HepG2 (cell line): ENCODE measurements around the gene PAPPA2. TPM values are rescaled to one million over a fixed set of nuclear protein-coding genes. Genes with fewer than 3 reads are reported as not detected.

ENCODE experiments used
- ATAC-seq: fragments of 200-7000 bp; cut with Tn5 transposase; 3 replicates; pipeline ENCODE4 v1.9.1; 2020; ENCODE audit warnings: mild to moderate bottlenecking, moderate library complexity
- BruUV-seq: library from RNA; stranded (reverse); fragments of 400-500 nt; replicated peaks from 2 replicates; lab custom pipeline; 2021; lab: Mats Ljungman, UMichigan
- CTCF ChIA-PET: fragments of 300-600 bp; formaldehyde crosslinking; extraction: SDS; loops from one replicate; lab custom pipeline; 2021; ENCODE audit warnings: low total read pairs, inconsistent platforms, low intra/inter-chr PET ratio; lab: Yijun Ruan, JAX
- POLR2A ChIA-PET: fragments of 350-600 bp; sonication (Branson Sonifier 250); formaldehyde crosslinking; loops from one replicate; lab custom pipeline; 2020; ENCODE audit warnings: antibody characterized with exemption, inconsistent platforms; lab: Yijun Ruan, JAX
- DNase-seq: peaks from one replicate; pipeline ENCODE4 v3.0.0-alpha.2; 2015; ENCODE audit warnings: low spot score
- FAIRE-seq: peaks from 3 replicates; lab custom pipeline; 2011; peaks lifted over from hg19 to GRCh38; lab: Jason Lieb, UNC
- H2AFZ ChIP-seq: one replicate; pipeline ENCODE4 v1.6.1; 2011; ENCODE audit warnings: low read length, inconsistent platforms
- H3K27ac ChIP-seq: fragments of 300-600 bp; 3 replicates; pipeline ENCODE4 v1.8.0; 2011; ENCODE audit warnings: mixed run types, mild to moderate bottlenecking, mixed read lengths, low read length, inconsistent platforms; ENCODE audit not compliant: insufficient read depth; ENCODE audit errors: extremely low read length
- H3K27me3 ChIP-seq, 2 experiments: fragments of 200-600 bp in 1 of 2; 2 replicates in 1 of 2; 3 replicates in 1 of 2; pipeline versions ENCODE4 v1.6.0 to v1.8.0; 2011; ENCODE audit warnings: low read length in 2 of 2, mild to moderate bottlenecking in 2 of 2, moderate library complexity in 2 of 2, inconsistent platforms in 1 of 2; ENCODE audit not compliant: insufficient read depth in 2 of 2, control insufficient read depth in 1 of 2
- H3K36me3 ChIP-seq, 2 experiments: fragments of 200-600 bp in 1 of 2; replicated peaks in 1 of 2; 2 replicates in 1 of 2; 3 replicates in 1 of 2; pipeline versions ENCODE4 v1.5.1 to v1.8.0; 2011; ENCODE audit warnings: low read length in 2 of 2, inconsistent platforms in 1 of 2; ENCODE audit not compliant: insufficient read depth in 2 of 2, control insufficient read depth in 1 of 2
- H3K4me1 ChIP-seq: 2 replicates; pipeline ENCODE4 v1.5.1; 2012; ENCODE audit warnings: low read length, inconsistent platforms; ENCODE audit not compliant: insufficient read depth
- H3K4me2 ChIP-seq: 2 replicates; pipeline ENCODE4 v1.6.0; 2011; ENCODE audit warnings: low read depth, low read length, inconsistent platforms
- H3K4me3 ChIP-seq, 3 experiments: fragments of 200-600 bp in 1 of 3; sonication (generic), shearing (Covaris generic) in 1 of 3; replicated peaks in 1 of 3; 2 replicates each; pipeline ENCODE4 v1.5.1; 2011 to 2016; ENCODE audit warnings: low read length in 3 of 3, inconsistent platforms in 2 of 3, low read depth in 2 of 3, mild to moderate bottlenecking in 2 of 3, control low read depth in 1 of 3, mixed read lengths in 1 of 3; ENCODE audit not compliant: insufficient read depth in 1 of 3
- H3K79me2 ChIP-seq: one replicate; pipeline ENCODE4 v1.6.1; 2011; ENCODE audit warnings: low read length, inconsistent platforms; ENCODE audit not compliant: insufficient read depth
- H3K9ac ChIP-seq: 2 replicates; pipeline ENCODE4 v1.6.0; 2011; ENCODE audit warnings: mild to moderate bottlenecking, low read depth, low read length, inconsistent platforms; ENCODE audit not compliant: insufficient read depth
- H3K9me3 ChIP-seq: 2 replicates; pipeline ENCODE4 v1.5.1; 2012; ENCODE audit warnings: mild to moderate bottlenecking, low read length
- H4K20me1 ChIP-seq: 2 replicates; pipeline ENCODE4 v1.6.0; 2011; ENCODE audit warnings: inconsistent platforms, mild to moderate bottlenecking, low read length, moderate library complexity; ENCODE audit not compliant: insufficient read depth
- ATF6 ChIP-seq: sonication (generic); formaldehyde crosslinking; conservative IDR thresholded peaks from 2 replicates; pipeline ENCODE4 v1.4.0; 2020; ENCODE audit warnings: missing genetic modification reagents
- GMEB1 ChIP-seq: sonication (generic); formaldehyde crosslinking; IDR thresholded peaks from 2 replicates; pipeline ENCODE4 v1.5.1; 2020; ENCODE audit warnings: missing genetic modification reagents, mild to moderate bottlenecking, borderline replicate concordance
- IRX3 ChIP-seq: sonication (generic); formaldehyde crosslinking; IDR thresholded peaks from 2 replicates; pipeline ENCODE4 v1.8.1; 2023; ENCODE audit warnings: mild to moderate bottlenecking, low read depth, missing genetic modification reagents, borderline replicate concordance
- MLLT10 ChIP-seq: sonication (generic); formaldehyde crosslinking; IDR thresholded peaks from 2 replicates; pipeline ENCODE4 v1.4.0; 2020; ENCODE audit warnings: missing genetic modification reagents
- MTERF4 ChIP-seq: sonication (generic); formaldehyde crosslinking; IDR thresholded peaks from 2 replicates; pipeline ENCODE4 v1.8.0; 2023; ENCODE audit warnings: mild to moderate bottlenecking, missing genetic modification reagents
- NFRKB ChIP-seq: fragments of 450-650 bp; IDR thresholded peaks from 2 replicates; pipeline ENCODE4 v1.6.1; 2017
- NRL ChIP-seq: sonication (generic); formaldehyde crosslinking; IDR thresholded peaks from 2 replicates; pipeline ENCODE4 v1.5.0; 2020; ENCODE audit warnings: missing genetic modification reagents, mild to moderate bottlenecking, moderate library complexity, borderline replicate concordance
- PHB2 ChIP-seq: fragments of 450-650 bp; IDR thresholded peaks from 2 replicates; pipeline ENCODE4 v1.6.1; 2018; ENCODE audit not compliant: partially characterized antibody
- RFX1 ChIP-seq: fragments of 450-650 bp; IDR thresholded peaks from 2 replicates; pipeline ENCODE4 v1.6.1; 2017
- SMAD3 ChIP-seq: sonication (generic); formaldehyde crosslinking; IDR thresholded peaks from 2 replicates; pipeline ENCODE4 v1.4.0; 2020; ENCODE audit warnings: missing genetic modification reagents
- TFDP1 ChIP-seq: IDR thresholded peaks from 2 replicates; pipeline ENCODE4 v1.6.1; 2016; ENCODE audit warnings: missing compliant biosample characterization, missing genetic modification reagents, borderline replicate concordance
- TSC22D2 ChIP-seq: sonication (generic); formaldehyde crosslinking; IDR thresholded peaks from 2 replicates; pipeline ENCODE4 v1.5.1; 2020; ENCODE audit warnings: missing genetic modification reagents, mild to moderate bottlenecking, borderline replicate concordance
- ZNF205 ChIP-seq: IDR thresholded peaks from 2 replicates; pipeline ENCODE4 v1.6.1; 2018; ENCODE audit warnings: missing biosample characterization, missing genetic modification reagents
- ZNF552 ChIP-seq: sonication (generic); formaldehyde crosslinking; IDR thresholded peaks from 2 replicates; pipeline ENCODE4 v1.9.0; 2022; ENCODE audit warnings: missing genetic modification reagents, mild to moderate bottlenecking, borderline replicate concordance
- ZNF615 ChIP-seq: sonication (generic); formaldehyde crosslinking; IDR thresholded peaks from 2 replicates; pipeline ENCODE4 v1.5.0; 2020; ENCODE audit warnings: mild to moderate bottlenecking, missing genetic modification reagents, borderline replicate concordance
- WGBS: methylation state at CpG from one replicate; pipeline ENCODE4 v1.1.6; 2017; ENCODE audit warnings: low lambda C conversion rate; 5-methylcytosine and 5-hydroxymethylcytosine counted together
- in situ Hi-C: cut with HindIII; loops from 2 replicates; pipeline ENCODE4 v1.10.0; 2017; ENCODE audit warnings: low pct_unique_long_range_greater_than_20kb; ENCODE audit not compliant: extremely low pct_ligation_motif_present
- intact Hi-C: fragments of 100-400 bp; cut with micrococcal nuclease; formaldehyde crosslinking; loops from one replicate; pipeline ENCODE4 v1.10.0; 2022; ENCODE audit not compliant: unreplicated experiment
- polyA plus RNA-seq, 8 experiments: library from polyadenylated mRNA; depleted of rRNA in 3 of 8; stranded (reverse) in 7 of 8; unstranded in 1 of 8; fragments of >200 nt; fragmentation: Illumina TruSeq in 4 of 8; extraction: Trizol in 4 of 8; gene quantifications; 2 replicates each; pipeline versions ENCODE4 v1.2.1 to v1.2.3, GENCODE V29; 2011 to 2016; ENCODE audit warnings: low read depth in 4 of 8, missing spikeins in 1 of 8, mixed read lengths in 1 of 8; ENCODE audit not compliant: insufficient read depth in 1 of 8
- total RNA-seq, 5 experiments: library from RNA; depleted of rRNA; stranded (reverse); fragments of >200 nt; fragmentation: Illumina TruSeq; extraction: Trizol; gene quantifications; 2 replicates each; pipeline ENCODE4 v1.2.3, GENCODE V29; 2016; ENCODE audit warnings: low read depth in 1 of 5

Gene PAPPA2
- total and polyA plus RNA-seq, 2 of the 13 experiments (the other 11 are each of a cell fraction or from before 2014, with no cell fraction given), result 0.01 TPM; not detected in 1

- H4K20me1 ChIP-seq, result no peaks in the 10 kb centered on the region
- no peaks in the 10 kb centered on the region for H3K36me3 ChIP-seq
- ChIA-PET POLR2A (no interaction called here), CTCF (no interaction called here)
- intact Hi-C loops, result no loop called here
- H3K9me3 ChIP-seq, result no peaks in the 10 kb centered on the region
- H2AFZ ChIP-seq, result no peak overlapping the region
- in situ Hi-C loops, result loop anchor here (10.0 kb wide), 1 partner anchor 277 kb away; no protein-coding TSS in a partner anchor
- no peak overlapping the region for H3K4me3 ChIP-seq
- H3K79me2 ChIP-seq, result no peaks in the 10 kb centered on the region
- BruUV-seq, result no TSS peak
- WGBS, result 0% methylated on average over 1 of the region's 1 CpG
- FAIRE-seq (no peak), ATAC-seq (no peak), DNase-seq (no peak)
- no peak overlapping the region for H3K27ac ChIP-seq
- H3K4me2 ChIP-seq, result no peak overlapping the region
- TF ChIP-seq NRL (CRISPR knock-in tag), result no peak
- TF ChIP-seq ZNF552 (CRISPR knock-in tag), result no peak
- TF ChIP-seq ZNF205, result no peak
- TF ChIP-seq NFRKB, result no peak
- TF ChIP-seq IRX3 (CRISPR knock-in tag), result no peak
- no peak for TF ChIP-seq MLLT10 (CRISPR knock-in tag)
- no peak for TF ChIP-seq MTERF4 (CRISPR knock-in tag)
- no peak for TF ChIP-seq GMEB1
- no peak for TF ChIP-seq ZNF615 (CRISPR knock-in tag)
- no peak for TF ChIP-seq PHB2
- TF ChIP-seq TFDP1 (CRISPR knock-in tag), result no peak
- TF ChIP-seq RFX1, result no peak
- no peak for TF ChIP-seq TSC22D2 (CRISPR knock-in tag)
- no peak for TF ChIP-seq SMAD3 (CRISPR knock-in tag)
- TF ChIP-seq ATF6 (CRISPR knock-in tag), result no peak
- H3K9ac ChIP-seq, result no peak overlapping the region
- no peaks in the 10 kb centered on the region for H3K4me1 ChIP-seq
- H3K27me3 ChIP-seq, result no peaks in the 10 kb centered on the region
These were observed 105.2 kb downstream of the PAPPA2 start for GRCh38 chr1:176568185-176568584.
